GM19193 (cell line): ENCODE data around the gene BBOF1.

Experiments
- POLR2A ChIP-seq: IDR thresholded peaks from 4 replicates; pipeline ENCODE4 v1.6.1; 2011; ENCODE audit not compliant: insufficient read depth, insufficient read length; ENCODE audit errors: extremely low read depth

The BBOF1 gene, protein sequence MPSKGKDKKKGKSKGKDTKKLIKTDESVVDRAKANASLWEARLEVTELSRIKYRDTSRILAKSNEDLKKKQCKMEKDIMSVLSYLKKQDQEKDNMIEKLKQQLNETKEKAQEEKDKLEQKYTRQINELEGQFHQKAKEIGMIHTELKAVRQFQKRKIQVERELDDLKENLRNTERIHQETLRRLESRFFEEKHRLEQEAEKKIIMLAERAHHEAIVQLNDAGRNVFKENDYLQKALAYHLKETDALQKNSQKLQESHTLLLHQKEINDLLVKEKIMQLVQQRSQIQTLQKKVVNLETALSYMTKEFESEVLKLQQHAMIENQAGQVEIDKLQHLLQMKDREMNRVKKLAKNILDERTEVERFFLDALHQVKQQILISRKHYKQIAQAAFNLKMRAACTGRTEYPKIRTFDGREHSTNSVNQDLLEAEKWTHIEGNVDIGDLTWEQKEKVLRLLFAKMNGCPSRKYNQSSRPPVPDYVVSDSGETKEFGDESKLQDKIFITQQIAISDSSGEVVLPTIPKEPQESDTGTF

GRCh38 chr14:74018586-74019407 is at the start of gene BBOF1, which contains the start of gene ENTPD5:
BBOF1 (plus strand) TSS chr14:74019349; CDS start chr14:74019479, 130 bp downstream.
ENTPD5 (minus strand) TSS chr14:74019288; CDS start chr14:73988102, 31,186 bp downstream.
- peak; percentile 90 for TF ChIP-seq POLR2A

- TF ChIP-seq POLR2A = no peak
Measured at GRCh38 chr14:73973497-73973896, 45.7 kb upstream of the BBOF1 start.

DNA sequence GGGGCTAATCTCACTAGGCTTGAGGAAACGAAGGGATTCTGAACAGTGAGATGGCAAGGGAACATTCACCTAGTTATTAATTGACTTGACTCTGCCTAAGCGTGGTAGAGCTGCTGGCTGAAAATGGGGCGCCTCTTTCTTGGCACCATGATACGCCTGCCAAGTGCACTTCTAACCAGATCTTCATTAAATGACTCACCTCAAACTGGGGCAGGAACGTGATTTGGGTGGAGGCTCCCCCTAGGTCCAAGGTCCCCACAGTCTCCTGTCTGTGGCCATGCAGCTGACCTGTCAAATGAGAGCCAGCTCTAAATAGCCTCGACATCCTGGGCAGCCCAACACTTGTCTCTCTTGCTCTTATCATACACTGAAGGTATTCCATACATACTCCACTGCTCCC is 43.0 kb upstream of the BBOF1 start:
- TF ChIP-seq POLR2A = no peak

DNA sequence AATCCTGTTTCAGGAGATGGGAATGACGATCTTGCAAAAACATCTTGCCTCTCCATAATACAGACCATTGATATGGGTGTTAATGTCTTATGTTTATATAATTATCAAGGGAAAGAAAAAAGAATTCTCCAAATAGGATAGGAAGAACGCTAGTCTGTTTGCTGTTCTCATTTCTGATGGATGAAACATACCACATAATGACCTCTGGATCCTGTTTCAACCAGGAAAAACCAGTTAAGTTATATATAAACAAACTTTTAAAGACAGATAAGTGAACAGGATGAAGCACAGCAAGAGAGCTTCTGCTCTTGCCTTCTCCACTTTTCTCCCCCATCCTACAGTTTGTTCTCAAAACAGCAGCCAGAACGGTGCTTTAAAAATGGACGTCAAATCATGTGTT is 41.3 kb upstream of the BBOF1 start:
- TF ChIP-seq POLR2A = no peak

DNA sequence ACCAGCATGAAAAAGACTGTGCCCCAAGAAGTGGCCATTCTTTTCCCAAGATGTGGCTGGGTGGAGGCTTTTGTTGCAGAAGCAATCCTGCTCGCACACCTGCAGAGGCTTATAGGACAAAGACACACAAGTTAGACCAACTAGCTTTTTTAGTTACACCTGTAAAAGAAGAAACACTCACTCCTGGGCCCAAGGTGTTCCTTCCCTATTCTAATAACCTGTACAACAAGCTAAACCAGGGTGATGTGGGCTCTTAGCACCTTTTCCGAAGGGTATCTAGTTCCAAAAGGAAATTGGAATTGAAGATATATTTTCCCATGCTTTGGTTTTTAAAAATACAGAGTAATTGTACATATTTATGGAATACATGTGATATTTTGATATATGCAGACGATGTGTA is 31.1 kb upstream of the BBOF1 start:
- no peak for TF ChIP-seq POLR2A

DNA sequence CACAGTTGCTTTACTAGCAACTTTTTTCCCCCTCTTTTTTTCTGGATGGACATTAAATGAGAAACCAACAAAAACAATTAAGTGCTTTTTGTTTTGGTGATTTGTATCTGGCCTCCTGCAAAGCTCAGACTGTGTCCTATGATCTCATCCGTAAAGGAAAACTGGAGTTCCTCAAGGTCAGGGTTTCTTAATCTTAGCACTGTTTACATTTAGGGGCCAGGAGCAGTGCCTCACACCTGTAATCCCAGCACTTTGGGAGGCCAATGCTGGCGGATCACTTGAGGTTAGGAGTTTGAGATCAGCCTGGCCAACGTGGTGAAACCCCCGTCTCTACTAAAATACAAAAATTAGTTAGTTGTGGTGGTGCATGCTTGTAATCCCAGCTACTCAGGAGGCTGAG is 28.1 kb upstream of the BBOF1 start:
- no peak for TF ChIP-seq POLR2A

- TF ChIP-seq POLR2A = no peak
Measured at GRCh38 chr14:73995977-73996378, 23.2 kb upstream of the BBOF1 start.

- no peak for TF ChIP-seq POLR2A
Measured at GRCh38 chr14:73996731-73997107, 22.4 kb upstream of the BBOF1 start.

GRCh38 chr14:73997108-73997943 is 21.8 kb upstream of the BBOF1 start:
- no peak for TF ChIP-seq POLR2A

- TF ChIP-seq POLR2A = no peak
Measured at GRCh38 chr14:73997944-73998447, 21.2 kb upstream of the BBOF1 start.

- TF ChIP-seq POLR2A = no peak
Measured at GRCh38 chr14:73998726-73999125, 20.4 kb upstream of the BBOF1 start.

DNA sequence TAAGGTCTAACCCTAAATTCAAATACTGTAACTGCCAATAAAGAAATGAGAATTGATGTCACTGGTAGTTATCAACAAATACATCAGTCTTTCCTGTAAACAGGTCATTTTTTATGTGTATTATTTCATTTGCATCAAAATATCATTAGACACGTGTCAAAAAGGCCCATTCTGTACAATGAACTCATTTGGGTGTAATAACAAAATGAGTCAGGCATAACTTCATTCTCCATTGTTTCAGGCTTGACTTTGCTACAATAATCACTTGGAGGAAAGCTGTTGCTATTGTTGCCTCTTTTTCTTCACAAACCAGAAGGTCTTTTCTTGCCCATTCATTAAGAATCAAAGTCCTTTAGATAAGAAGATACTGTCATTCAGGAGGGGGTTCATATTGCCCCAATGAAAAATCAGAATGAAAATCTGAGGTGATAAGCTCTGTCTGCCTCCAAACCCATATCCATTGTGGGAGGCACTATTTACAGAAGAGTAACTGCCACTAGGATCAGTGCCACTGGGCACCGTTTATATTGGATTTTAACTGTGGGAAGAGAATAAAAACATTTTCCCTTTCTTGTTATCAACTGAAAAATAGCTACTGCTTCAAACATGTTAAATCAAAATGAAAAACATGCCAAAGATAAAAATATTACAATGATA is 10.2 kb upstream of the BBOF1 start:
- no peak for TF ChIP-seq POLR2A

GRCh38 chr14:74014299-74014698 is 4.8 kb upstream of the BBOF1 start:
- no peak for TF ChIP-seq POLR2A

DNA sequence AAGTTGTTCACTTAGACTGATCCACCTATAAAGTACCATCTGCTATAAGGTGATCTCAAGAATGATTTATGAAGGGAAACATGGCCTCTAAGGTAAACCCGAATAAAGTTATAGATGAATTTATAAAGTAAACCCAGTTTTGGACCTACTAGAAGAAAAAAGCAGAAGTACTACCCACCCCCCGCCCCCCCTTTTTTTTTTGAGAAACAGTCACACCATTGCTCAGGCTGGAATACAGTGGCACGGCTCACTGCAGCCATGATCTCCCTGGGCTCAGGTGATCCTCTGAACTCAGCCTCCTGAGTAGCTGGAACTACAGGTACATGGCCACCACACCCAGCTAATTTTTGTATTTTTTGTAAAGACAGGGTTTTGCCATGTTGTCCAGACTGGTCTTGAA is 4.0 kb upstream of the BBOF1 start:
- no peak for TF ChIP-seq POLR2A
